IMR-90 (cell line): ENCODE measurements around the gene SLC26A6. TPM values are rescaled to one million over a fixed set of nuclear protein-coding genes. Genes with fewer than 3 reads are reported as not detected.
A peak's percentile ranks its signal among the peaks of the same experiment; 100 is the strongest.

Experiments
- ATAC-seq: fragments of 200-7000 bp; cut with Tn5 transposase; 2 replicates; pipeline ENCODE4 v1.9.1; 2020; ENCODE audit warnings: low read depth, mild to moderate bottlenecking, moderate library complexity
- BruUV-seq: library from RNA; stranded (reverse); fragments of 400-500 nt; replicated peaks from 2 replicates; lab custom pipeline; 2021; lab: Mats Ljungman, UMichigan
- CTCF ChIA-PET: fragments of 300-600 bp; formaldehyde crosslinking; extraction: SDS; loops from one replicate; lab custom pipeline; 2021; ENCODE audit warnings: antibody characterized with exemption; lab: Yijun Ruan, JAX
- POLR2A ChIA-PET: fragments of 300-600 bp; sonication (Branson Sonifier 250); formaldehyde crosslinking; loops from one replicate; lab custom pipeline; 2022; ENCODE audit warnings: antibody characterized with exemption; ENCODE audit not compliant: unreplicated experiment; lab: Charles Lee
- DNase-seq: peaks from one replicate; pipeline ENCODE4 v3.0.0; 2013
- H2AFZ ChIP-seq: replicated peaks from 2 replicates; pipeline ENCODE3; 2013; ENCODE audit warnings: low read length, mild to moderate bottlenecking; ENCODE audit not compliant: poor library complexity
- H2AK5ac ChIP-seq: 2 replicates; pipeline ENCODE4 v1.6.1; 2013; ENCODE audit warnings: low read depth, low read length, inconsistent platforms
- H2AK9ac ChIP-seq: replicated peaks from 2 replicates; pipeline ENCODE3; 2013; ENCODE audit warnings: mild to moderate bottlenecking, low read depth, low read length, moderate library complexity; ENCODE audit not compliant: poor library complexity
- H2BK120ac ChIP-seq: 2 replicates; pipeline ENCODE4 v1.6.1; 2013; ENCODE audit warnings: low read depth, low read length, inconsistent platforms
- H2BK15ac ChIP-seq: 3 replicates; pipeline ENCODE4 v1.6.1; 2013; ENCODE audit warnings: low read depth, low read length, inconsistent platforms
- H2BK20ac ChIP-seq: 2 replicates; pipeline ENCODE4 v1.6.1; 2013; ENCODE audit warnings: low read depth, mild to moderate bottlenecking, inconsistent platforms, low read length, moderate library complexity
- H2BK5ac ChIP-seq: 2 replicates; pipeline ENCODE4 v1.6.1; 2013; ENCODE audit warnings: mild to moderate bottlenecking, low read depth, low read length, inconsistent platforms; ENCODE audit not compliant: poor library complexity, severe bottlenecking
- H3K14ac ChIP-seq: replicated peaks from 2 replicates; pipeline ENCODE4 v1.6.1; 2013; ENCODE audit warnings: low read depth, low read length, inconsistent platforms
- H3K18ac ChIP-seq: 2 replicates; pipeline ENCODE4 v1.6.1; 2013; ENCODE audit warnings: low read depth, low read length, control low read depth
- H3K23ac ChIP-seq: 2 replicates; pipeline ENCODE4 v1.6.1; 2013; ENCODE audit warnings: low read depth, low read length, inconsistent platforms
- H3K27ac ChIP-seq: 2 replicates; pipeline ENCODE4 v1.5.1; 2013; ENCODE audit warnings: mild to moderate bottlenecking, control low read depth, low read length; ENCODE audit not compliant: insufficient read depth
- H3K27me3 ChIP-seq: 2 replicates; pipeline ENCODE4 v1.6.1; 2013; ENCODE audit warnings: low read length; ENCODE audit not compliant: control insufficient read depth, insufficient read depth
- H3K36me3 ChIP-seq: 2 replicates; pipeline ENCODE4 v1.6.1; 2013; ENCODE audit warnings: low read length, mixed read lengths; ENCODE audit not compliant: control insufficient read depth, insufficient read depth
- H3K4ac ChIP-seq: 2 replicates; pipeline ENCODE4 v1.6.1; 2013; ENCODE audit warnings: low read depth, low read length, inconsistent platforms
- H3K4me1 ChIP-seq: 2 replicates; pipeline ENCODE4 v1.6.1; 2013; ENCODE audit warnings: low read length, mixed read lengths; ENCODE audit not compliant: control insufficient read depth, insufficient read depth
- H3K4me2 ChIP-seq: 2 replicates; pipeline ENCODE4 v1.6.1; 2013; ENCODE audit warnings: low read depth, mild to moderate bottlenecking, control low read depth, low read length, moderate library complexity
- H3K4me3 ChIP-seq: 2 replicates; pipeline ENCODE4 v1.5.1; 2013; ENCODE audit warnings: low read depth, mild to moderate bottlenecking, control low read depth, low read length, moderate library complexity; ENCODE audit not compliant: insufficient read depth
- H3K56ac ChIP-seq: 2 replicates; pipeline ENCODE4 v1.6.1; 2013; ENCODE audit warnings: low read length, inconsistent platforms; ENCODE audit not compliant: insufficient read depth; ENCODE audit errors: extremely low read depth
- H3K79me1 ChIP-seq, 2 experiments: 2 replicates each; pipeline ENCODE4 v1.6.1; 2013; ENCODE audit warnings: low read length in 2 of 2, inconsistent platforms in 1 of 2, low read depth in 1 of 2
- H3K9ac ChIP-seq: 2 replicates; pipeline ENCODE4 v1.6.1; 2013; ENCODE audit warnings: low read depth, low read length, control low read depth
- H3K9me1 ChIP-seq: 2 replicates; pipeline ENCODE4 v1.6.1; 2013; ENCODE audit warnings: low read length, inconsistent platforms; ENCODE audit not compliant: insufficient read depth
- H3K9me3 ChIP-seq: 2 replicates; pipeline ENCODE4 v1.6.1; 2013; ENCODE audit warnings: low read length; ENCODE audit not compliant: control insufficient read depth, insufficient read depth
- H4K20me1 ChIP-seq: 2 replicates; pipeline ENCODE4 v1.6.1; 2013; ENCODE audit warnings: low read length, inconsistent platforms; ENCODE audit not compliant: insufficient read depth
- H4K5ac ChIP-seq: 2 replicates; pipeline ENCODE4 v1.6.1; 2013; ENCODE audit warnings: mild to moderate bottlenecking, low read depth, low read length, control low read depth
- H4K8ac ChIP-seq, 2 experiments: 2 replicates each; pipeline ENCODE4 v1.6.1; 2013; ENCODE audit warnings: low read depth in 2 of 2, low read length in 2 of 2, control low read depth in 1 of 2, inconsistent platforms in 1 of 2
- H4K91ac ChIP-seq: 2 replicates; pipeline ENCODE4 v1.6.1; 2013; ENCODE audit warnings: low read depth, low read length, inconsistent platforms; ENCODE audit not compliant: insufficient read depth
- CHD1 ChIP-seq: IDR thresholded peaks from 2 replicates; pipeline ENCODE4 v1.6.1; 2012; ENCODE audit warnings: low read depth, low read length, improper control_type of control experiment
- CTCF ChIP-seq: conservative IDR thresholded peaks from 2 replicates; pipeline ENCODE4 v1.5.1; 2012; ENCODE audit warnings: mild to moderate bottlenecking, low read depth, low read length, improper control_type of control experiment
- NFE2L2 ChIP-seq: fragments of 150-350 bp; IDR thresholded peaks from 2 replicates; pipeline ENCODE4 v1.6.1; 2016; ENCODE audit warnings: low read depth, mild to moderate bottlenecking, low read length
- RAD21 ChIP-seq: IDR thresholded peaks from 2 replicates; pipeline ENCODE4 v1.6.1; 2012; ENCODE audit warnings: low read length, improper control_type of control experiment
- RFX5 ChIP-seq: IDR thresholded peaks from 2 replicates; pipeline ENCODE4 v1.8.0; 2012; ENCODE audit warnings: low read depth, mild to moderate bottlenecking, low read length, moderate library complexity
- SMC3 ChIP-seq: fragments of 150-350 bp; IDR thresholded peaks from 2 replicates; pipeline ENCODE4 v1.6.1; 2016; ENCODE audit warnings: low read depth, mild to moderate bottlenecking, antibody characterized with exemption, low read length, moderate library complexity
- WGBS, 2 experiments: methylation state at CpG; one replicate each; pipeline versions ENCODE4 v1.1.5 to v1.1.7; 2013; ENCODE audit warnings: missing lambda C conversion rate in 2 of 2; ENCODE audit not compliant: insufficient read length in 1 of 2; ENCODE audit errors: extremely low coverage in 2 of 2; 5-methylcytosine and 5-hydroxymethylcytosine counted together
- dilution Hi-C: fragments of 300-500 bp; cut with HindIII; formaldehyde crosslinking; loops from one replicate; pipeline ENCODE4 v1.14.3; 2018; ENCODE audit warnings: low sequenced_read_pairs; ENCODE audit not compliant: unreplicated experiment
- in situ Hi-C: fragments of 300-500 bp; cut with MboI; formaldehyde crosslinking; loops from 3 replicates; pipeline ENCODE4 v1.14.3; 2019; ENCODE audit warnings: low sequenced_read_pairs, inconsistent platforms, mixed read lengths
- intact Hi-C: fragments of 100-400 bp; cut with micrococcal nuclease; formaldehyde crosslinking; loops from 2 replicates; pipeline ENCODE4 v1.10.0; 2022
- polyA plus RNA-seq, 3 experiments: library from polyadenylated mRNA; depleted of rRNA; stranded (reverse); fragments of >200 nt; gene quantifications; 2 replicates each; pipeline ENCODE4 v1.2.3, GENCODE V29; 2012; ENCODE audit warnings: low replicate concordance in 1 of 3
- total RNA-seq: library from RNA; depleted of rRNA; stranded (reverse); fragments of >200 nt; gene quantifications from 2 replicates; pipeline ENCODE4 v1.2.3, GENCODE V29; 2012

Gene SLC26A6
- total and polyA plus RNA-seq, 2 of the 4 experiments (the other 2 are of a cell fraction): 11.8 to 34.3 TPM

GRCh38 chr3:48630407-48630806 lies 4.9 kb downstream of the SLC26A6 start:
- dilution Hi-C loops (no loop called here), intact Hi-C loops (loop anchor here (10.0 kb wide), 1 partner anchor 186 kb away; the partner anchor contains the start of genes ATRIP, CCDC51 and TMA7), in situ Hi-C loops (no loop called here)
- Histone ChIP-seq H2BK15ac (no peak overlapping the region), H3K27me3 (no peaks in the 10 kb centered on the region), H3K9me1 (peaks cover 12% of the 10 kb centered on the region), H2AK5ac (no peak overlapping the region), H3K56ac (no peak overlapping the region), H3K4me3 (no peak overlapping the region), H3K79me1 (peaks cover 28 to 56% of the 10 kb centered on the region in 2 experiments), H3K23ac (no peak overlapping the region), H3K9me3 (no peaks in the 10 kb centered on the region), H2AFZ (no peak overlapping the region), H2BK20ac (no peak overlapping the region), H4K8ac (no peak overlapping the region), H3K4ac (no peak overlapping the region), H3K9ac (no peak overlapping the region), H3K18ac (no peak overlapping the region), H4K20me1 (peaks cover 53% of the 10 kb centered on the region), H3K36me3 (peaks cover 84% of the 10 kb centered on the region), H3K4me1 (peaks cover 11% of the 10 kb centered on the region), H2BK120ac (no peak overlapping the region), H2AK9ac (peak overlapping the region; percentile 37), H3K4me2 (no peak overlapping the region), H4K91ac (no peak overlapping the region), H3K14ac (no peak overlapping the region), H3K27ac (no peak overlapping the region), H2BK5ac (no peak overlapping the region), H4K5ac (no peak overlapping the region)
- 100% methylated on average over 5 of the region's 8 CpGs; no CpG with 5 or more reads in 1 of the 2 experiments for WGBS, 2 experiments
- TF ChIP-seq CHD1: no peak
- no peak for TF ChIP-seq SMC3
- no peak for TF ChIP-seq RFX5
- no peak for TF ChIP-seq NFE2L2
- TF ChIP-seq CTCF: no peak
- TF ChIP-seq RAD21: no peak
- ChIA-PET CTCF (no interaction called here), POLR2A (no interaction called here)
- no peak for DNase-seq
- no TSS peak for BruUV-seq
- ATAC-seq: no peak
